Endothelial cell of umbilical vein (primary cell): ENCODE measurements around the gene LMF1. TPM values are rescaled to one million over a fixed set of nuclear protein-coding genes. Genes with fewer than 3 reads are reported as not detected.

Experiments
- BruUV-seq: library from RNA; stranded (reverse); fragments of 400-500 nt; replicated peaks from 2 replicates; lab custom pipeline; 2021; lab: Mats Ljungman, UMichigan
- CTCF ChIA-PET: fragments of 300-600, 350-600 bp; sonication (Branson Sonifier 250); formaldehyde crosslinking; loops from one replicate; lab custom pipeline; 2021; ENCODE audit warnings: antibody characterized with exemption, inconsistent platforms; lab: Charles Lee
- POLR2A ChIA-PET: fragments of 300-600, 350-600 bp; sonication (Branson Sonifier 250); formaldehyde crosslinking; loops from one replicate; lab custom pipeline; 2021; ENCODE audit warnings: antibody characterized with exemption, inconsistent platforms; lab: Charles Lee
- DNase-seq: peaks from one replicate; pipeline ENCODE4 v3.0.0-alpha.2; 2011; ENCODE audit warnings: low read depth, low spot score
- FAIRE-seq: peaks from 2 replicates; lab custom pipeline; 2011; peaks lifted over from hg19 to GRCh38; lab: Jason Lieb, UNC
- H2AFZ ChIP-seq: 2 replicates; pipeline ENCODE4 v1.6.0; 2012; ENCODE audit warnings: low read depth, low read length, control low read depth, inconsistent platforms
- H3K27ac ChIP-seq: 2 replicates; pipeline ENCODE4 v1.5.1; 2011; ENCODE audit warnings: low read depth, mild to moderate bottlenecking, control low read depth, low read length, moderate library complexity; ENCODE audit not compliant: insufficient read depth
- H3K27me3 ChIP-seq, 2 experiments: 2 replicates each; pipeline versions ENCODE4 v1.6.0 to v1.6.1; 2011; ENCODE audit warnings: low read length in 2 of 2, mixed read lengths in 1 of 2; ENCODE audit not compliant: control insufficient read depth in 2 of 2, insufficient read depth in 2 of 2
- H3K36me3 ChIP-seq, 2 experiments: 2 replicates in 1 of 2; 3 replicates in 1 of 2; pipeline ENCODE4 v1.5.1; 2011; ENCODE audit warnings: low read length in 2 of 2, mild to moderate bottlenecking in 1 of 2, moderate library complexity in 1 of 2; ENCODE audit not compliant: control insufficient read depth in 2 of 2, insufficient read depth in 2 of 2; ENCODE audit errors: extremely low read depth in 1 of 2
- H3K4me1 ChIP-seq: 3 replicates; pipeline ENCODE4 v1.5.1; 2011; ENCODE audit warnings: mild to moderate bottlenecking, low read length; ENCODE audit not compliant: control insufficient read depth, insufficient read depth; ENCODE audit errors: extremely low read depth
- H3K4me2 ChIP-seq: 2 replicates; pipeline ENCODE4 v1.6.1; 2011; ENCODE audit warnings: low read length, control low read depth, mixed read lengths; ENCODE audit not compliant: insufficient read depth
- H3K4me3 ChIP-seq, 3 experiments: fragments of 200-600 bp in 1 of 3; sonication (generic), shearing (Covaris generic) in 1 of 3; replicated peaks in 1 of 3; 2 replicates each; pipeline ENCODE4 v1.5.1; 2011 to 2016; ENCODE audit warnings: control low read depth in 3 of 3, low read length in 3 of 3, mild to moderate bottlenecking in 2 of 3, inconsistent platforms in 1 of 3, low read depth in 1 of 3, moderate library complexity in 1 of 3; ENCODE audit not compliant: insufficient read depth in 1 of 3
- H3K79me2 ChIP-seq: 2 replicates; pipeline ENCODE4 v1.6.0; 2012; ENCODE audit warnings: low read length, inconsistent platforms; ENCODE audit not compliant: control insufficient read depth, insufficient read depth
- H3K9ac ChIP-seq: replicated peaks from 2 replicates; pipeline ENCODE3; 2011; ENCODE audit warnings: low read length, control low read depth; ENCODE audit not compliant: insufficient read depth; ENCODE audit errors: extremely low read depth
- H3K9me1 ChIP-seq: replicated peaks from 3 replicates; pipeline ENCODE4 v1.6.0; 2011; ENCODE audit warnings: mild to moderate bottlenecking, low read length; ENCODE audit not compliant: control insufficient read depth, insufficient read depth; ENCODE audit errors: extremely low read depth
- H3K9me3 ChIP-seq: replicated peaks from 2 replicates; pipeline ENCODE4 v1.5.1; 2012; ENCODE audit warnings: low read length, inconsistent platforms; ENCODE audit not compliant: control insufficient read depth, insufficient read depth
- H4K20me1 ChIP-seq: replicated peaks from 2 replicates; pipeline ENCODE3; 2011; ENCODE audit warnings: mild to moderate bottlenecking, low read length; ENCODE audit not compliant: control insufficient read depth, insufficient read depth; ENCODE audit errors: extremely low read depth
- EZH2 ChIP-seq: IDR thresholded peaks from 2 replicates; pipeline ENCODE4 v1.6.1; 2012; ENCODE audit warnings: borderline replicate concordance, low read depth, mild to moderate bottlenecking, moderate library complexity, low read length, inconsistent platforms; ENCODE audit not compliant: severe bottlenecking
- FOS ChIP-seq: IDR thresholded peaks from 2 replicates; pipeline ENCODE4 v1.6.1; 2011; ENCODE audit warnings: mild to moderate bottlenecking, low read length, moderate library complexity, borderline replicate concordance; ENCODE audit not compliant: insufficient read depth
- GATA2 ChIP-seq: IDR thresholded peaks from 2 replicates; pipeline ENCODE4 v1.7.0; 2011; ENCODE audit warnings: low read depth, mild to moderate bottlenecking, moderate library complexity, mixed read lengths, low read length; ENCODE audit not compliant: insufficient read length, insufficient read depth
- JUN ChIP-seq: IDR thresholded peaks from 2 replicates; pipeline ENCODE4 v1.6.1; 2011; ENCODE audit warnings: borderline replicate concordance, low read depth; ENCODE audit not compliant: insufficient read length, insufficient read depth
- MYC ChIP-seq: IDR thresholded peaks from one replicate; pipeline ENCODE4 v1.6.1; 2011; ENCODE audit warnings: mild to moderate bottlenecking, low read depth, low read length
- POLR2A ChIP-seq: IDR thresholded peaks from 2 replicates; pipeline ENCODE4 v1.6.1; 2012; ENCODE audit warnings: low read depth, mild to moderate bottlenecking, control low read depth, low read length
- POLR2AphosphoS5 ChIP-seq: IDR thresholded peaks from 2 replicates; pipeline ENCODE4 v1.6.1; 2012; ENCODE audit warnings: low read depth, mild to moderate bottlenecking, control low read depth, low read length, moderate library complexity; ENCODE audit not compliant: insufficient read depth
- dilution Hi-C: fragments of 300-500 bp; cut with MboI; formaldehyde crosslinking; loops from one replicate; pipeline ENCODE4 v1.15.0; 2019; ENCODE audit warnings: low sequenced_read_pairs; ENCODE audit not compliant: extremely low pct_ligation_motif_present
- intact Hi-C: fragments of 100-400 bp; cut with micrococcal nuclease; formaldehyde crosslinking; loops from one replicate; pipeline ENCODE4 v1.10.0; 2022
- polyA plus RNA-seq, 4 experiments: library from polyadenylated mRNA; depleted of rRNA in 3 of 4; stranded (reverse) in 3 of 4; unstranded in 1 of 4; fragments of >200 nt; gene quantifications; 2 replicates each; pipeline versions ENCODE4 v1.2.1 to v1.2.3, GENCODE V29; 2011 to 2012; ENCODE audit warnings: missing spikeins in 1 of 4
- total RNA-seq: library from RNA; stranded (reverse); gene quantifications from 2 replicates; pipeline ENCODE4 v1.2.3, GENCODE V29; 2021
- TF ChIP-seq, protein P1 (sequence below): IDR thresholded peaks from 2 replicates; pipeline ENCODE4 v1.6.1; 2011; ENCODE audit not compliant: insufficient read depth, insufficient read length
- TF ChIP-seq, protein P2 (sequence below), 2 donors: IDR thresholded peaks; 1 replicate in 1 of 2; 2 replicates in 1 of 2; pipeline ENCODE4 v1.5.1; 2011; ENCODE audit warnings: low read length in 2 of 2, mild to moderate bottlenecking in 2 of 2, moderate library complexity in 2 of 2, control low read depth in 1 of 2, inconsistent platforms in 1 of 2, low read depth in 1 of 2; ENCODE audit not compliant: insufficient read depth in 1 of 2; ENCODE audit errors: extremely low read depth in 1 of 2

The LMF1 gene
- total and polyA plus RNA-seq, 2 donors (not counting 3 experiments of a cell fraction or from before 2014, with no cell fraction given), result 17.8 TPM

DNA sequence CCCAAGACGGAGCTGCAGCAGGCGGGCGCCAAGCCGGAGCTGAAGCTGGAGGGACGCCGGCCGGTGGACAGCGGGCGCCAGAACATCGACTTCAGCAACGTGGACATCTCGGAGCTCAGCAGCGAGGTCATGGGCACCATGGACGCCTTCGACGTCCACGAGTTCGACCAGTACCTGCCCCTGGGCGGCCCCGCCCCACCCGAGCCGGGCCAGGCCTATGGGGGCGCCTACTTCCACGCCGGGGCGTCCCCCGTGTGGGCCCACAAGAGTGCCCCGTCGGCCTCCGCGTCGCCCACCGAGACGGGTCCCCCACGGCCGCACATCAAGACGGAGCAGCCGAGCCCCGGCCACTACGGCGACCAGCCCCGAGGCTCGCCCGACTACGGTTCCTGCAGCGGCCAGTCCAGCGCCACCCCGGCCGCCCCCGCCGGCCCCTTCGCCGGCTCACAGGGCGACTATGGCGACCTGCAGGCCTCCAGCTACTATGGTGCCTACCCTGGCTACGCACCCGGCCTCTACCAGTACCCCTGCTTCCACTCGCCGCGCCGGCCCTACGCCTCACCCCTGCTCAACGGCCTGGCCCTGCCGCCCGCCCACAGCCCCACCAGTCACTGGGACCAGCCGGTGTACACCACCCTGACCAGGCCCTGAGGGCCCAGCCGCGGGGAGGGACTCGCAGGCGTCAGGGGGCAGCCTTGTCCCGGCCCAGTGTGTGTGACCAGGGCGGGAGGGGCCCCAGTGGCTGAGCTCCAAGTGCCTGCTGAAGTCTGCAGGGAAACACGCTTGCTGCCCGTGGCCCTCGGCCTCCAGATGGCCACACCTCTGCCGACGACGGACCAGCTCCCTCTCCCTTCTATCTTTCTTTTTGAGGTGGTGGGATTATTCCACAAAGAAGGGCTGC, 14.2 kb upstream of the LMF1 start:
- ChIA-PET CTCF (interaction anchor here (1.0 to 1.6 kb wide), 2 partner anchors 10 to 11 kb away, joined by 3 to 4 read pairs; no protein-coding TSS in a partner anchor), POLR2A (no interaction called here)
- BruUV-seq, result no TSS peak
- H3K36me3 ChIP-seq, result no peaks in the 10 kb centered on the region
- no peak for DNase-seq
- H3K9me1 ChIP-seq, result no peaks in the 10 kb centered on the region
- H2AFZ ChIP-seq, result no peak overlapping the region
- no peak for FAIRE-seq
- H3K27ac ChIP-seq, result no peak overlapping the region
- no peaks in the 10 kb centered on the region for H3K79me2 ChIP-seq
- H4K20me1 ChIP-seq, result no peaks in the 10 kb centered on the region
- TF ChIP-seq GATA2, result no peak
- H3K4me1 ChIP-seq, result peaks cover 4% of the 10 kb centered on the region
- no peak overlapping the region for H3K9ac ChIP-seq
- H3K9me3 ChIP-seq, result no peaks in the 10 kb centered on the region
- intact Hi-C loops (no loop called here), dilution Hi-C loops (no loop called here)
- peaks cover 8 to 19% of the 10 kb centered on the region in 2 experiments for H3K27me3 ChIP-seq
- no peak overlapping the region for H3K4me2 ChIP-seq
- H3K4me3 ChIP-seq, result no peak overlapping the region

DNA sequence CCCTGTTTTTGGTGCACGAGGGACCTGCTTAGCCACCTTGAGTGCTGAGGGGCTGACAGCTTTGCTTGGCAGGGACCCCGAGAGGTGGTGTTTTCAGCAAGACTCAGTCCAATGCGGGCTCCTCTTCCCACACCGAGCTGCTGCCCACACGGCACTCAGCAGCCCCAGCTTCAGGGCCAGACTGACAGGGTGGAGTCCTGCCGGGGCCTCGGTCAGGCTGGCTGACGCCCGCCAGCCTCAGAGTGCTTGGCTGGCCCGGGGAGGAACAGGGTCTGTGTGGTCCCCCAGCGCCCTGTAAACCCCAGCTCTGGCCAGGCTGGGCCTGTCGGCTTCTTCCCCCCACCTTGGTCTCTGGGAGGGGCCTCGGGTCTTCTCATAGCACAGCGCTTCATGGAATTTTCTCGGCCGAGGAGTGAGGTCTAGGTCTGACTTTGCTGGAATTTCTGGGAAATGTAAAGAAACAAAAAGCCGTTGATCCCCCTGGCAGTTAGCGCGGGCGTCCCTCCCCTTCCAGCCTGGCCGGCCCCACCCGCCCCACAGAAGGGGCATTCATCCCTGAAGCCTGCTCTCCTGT, 13.4 kb upstream of the LMF1 start:
- H3K4me1 ChIP-seq, result peaks cover 4% of the 10 kb centered on the region
- H2AFZ ChIP-seq, result no peak overlapping the region
- no peaks in the 10 kb centered on the region for H3K79me2 ChIP-seq
- BruUV-seq, result no TSS peak
- no peak overlapping the region for H3K4me2 ChIP-seq
- intact Hi-C loops, result no loop called here
- no peak for TF ChIP-seq FOS
- TF ChIP-seq EZH2, result no peak
- TF ChIP-seq POLR2A, result no peak
- no peak for TF ChIP-seq POLR2AphosphoS5
- no peak for TF ChIP-seq MYC
- TF ChIP-seq, protein P1, sequence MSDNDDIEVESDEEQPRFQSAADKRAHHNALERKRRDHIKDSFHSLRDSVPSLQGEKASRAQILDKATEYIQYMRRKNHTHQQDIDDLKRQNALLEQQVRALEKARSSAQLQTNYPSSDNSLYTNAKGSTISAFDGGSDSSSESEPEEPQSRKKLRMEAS, result no peak
- TF ChIP-seq JUN, result no peak
- TF ChIP-seq GATA2, result no peak
- TF ChIP-seq, protein P2, sequence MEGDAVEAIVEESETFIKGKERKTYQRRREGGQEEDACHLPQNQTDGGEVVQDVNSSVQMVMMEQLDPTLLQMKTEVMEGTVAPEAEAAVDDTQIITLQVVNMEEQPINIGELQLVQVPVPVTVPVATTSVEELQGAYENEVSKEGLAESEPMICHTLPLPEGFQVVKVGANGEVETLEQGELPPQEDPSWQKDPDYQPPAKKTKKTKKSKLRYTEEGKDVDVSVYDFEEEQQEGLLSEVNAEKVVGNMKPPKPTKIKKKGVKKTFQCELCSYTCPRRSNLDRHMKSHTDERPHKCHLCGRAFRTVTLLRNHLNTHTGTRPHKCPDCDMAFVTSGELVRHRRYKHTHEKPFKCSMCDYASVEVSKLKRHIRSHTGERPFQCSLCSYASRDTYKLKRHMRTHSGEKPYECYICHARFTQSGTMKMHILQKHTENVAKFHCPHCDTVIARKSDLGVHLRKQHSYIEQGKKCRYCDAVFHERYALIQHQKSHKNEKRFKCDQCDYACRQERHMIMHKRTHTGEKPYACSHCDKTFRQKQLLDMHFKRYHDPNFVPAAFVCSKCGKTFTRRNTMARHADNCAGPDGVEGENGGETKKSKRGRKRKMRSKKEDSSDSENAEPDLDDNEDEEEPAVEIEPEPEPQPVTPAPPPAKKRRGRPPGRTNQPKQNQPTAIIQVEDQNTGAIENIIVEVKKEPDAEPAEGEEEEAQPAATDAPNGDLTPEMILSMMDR (IDR thresholded peaks at IDR 0.05; ENCODE audit: extremely low read depth in 1 of 2, insufficient read depth in 1 of 2, low read depth in 1 of 2, low read length in 2 of 2), result no peak
- H3K27ac ChIP-seq, result no peak overlapping the region
- dilution Hi-C loops, result no loop called here
- CTCF ChIA-PET, result interaction anchor here (1.7 kb wide), 1 partner anchor 74 kb away, joined by 4 read pairs; no protein-coding TSS in a partner anchor
- H3K9me3 ChIP-seq, result no peaks in the 10 kb centered on the region
- FAIRE-seq (no peak), DNase-seq (no peak)
- peaks cover 8 to 20% of the 10 kb centered on the region in 2 experiments for H3K27me3 ChIP-seq
- H4K20me1 ChIP-seq, result no peaks in the 10 kb centered on the region
- no peak overlapping the region for H3K9ac ChIP-seq
- POLR2A ChIA-PET, result no interaction called here
- no peaks in the 10 kb centered on the region for H3K9me1 ChIP-seq
- no peak overlapping the region for H3K4me3 ChIP-seq
- H3K36me3 ChIP-seq, result no peaks in the 10 kb centered on the region
